ENCODE results near the gene JPT1. TPM values are rescaled to one million over a fixed set of nuclear protein-coding genes. Genes with fewer than 3 reads are reported as not detected.

The JPT1 gene
- polyA plus RNA-seq, 1 of the 3 experiments (the other 2 are of a cell fraction), result 490 TPM

DNA sequence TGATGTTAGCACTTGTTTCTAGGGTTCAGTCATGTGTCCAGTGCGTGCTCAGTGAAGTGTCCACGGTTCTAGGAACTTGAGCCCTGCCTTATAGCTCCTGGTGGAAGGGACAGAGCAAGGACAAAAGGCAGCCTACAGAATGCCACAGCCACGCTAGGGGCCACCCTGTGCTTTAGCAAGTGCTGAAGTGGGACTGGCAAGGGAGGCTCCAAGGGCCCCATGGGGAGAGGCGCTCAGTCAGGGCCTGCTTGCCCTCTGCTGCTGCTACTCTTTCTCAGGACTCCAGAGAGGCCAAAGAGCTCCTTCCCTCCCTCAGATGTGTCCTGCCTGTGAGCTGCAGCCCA lies 29.5 kb downstream of the JPT1 start:
- WGBS (ENCODE audit: low lambda C conversion rate), result 80% methylated on average over 3 of the region's 4 CpGs
- Histone ChIP-seq H3K36me3 (replicated peaks in 1 of 2; ENCODE audit: control insufficient read depth in 1 of 2, insufficient read depth in 2 of 2, low read length in 1 of 2) (peaks cover 5 to 14% of the 10 kb centered on the region in 2 experiments), H2AFZ (ENCODE audit: low read depth) (no peak overlapping the region)

More for the DNA sequence above, 29.5 kb downstream of the JPT1 start:
- Histone ChIP-seq H3K4me3 (ENCODE audit: low read depth in 2 of 2, low read length in 1 of 2) (no peak overlapping the region), H3K9me3 (no peaks in the 10 kb centered on the region), H4K20me1 (ENCODE audit: insufficient read depth) (peaks cover under 1% of the 10 kb centered on the region; the same call in 1 of the 2 replicates), H3K4me2 (no peak overlapping the region), H3K79me2 (ENCODE audit: insufficient read depth) (peaks cover 7% of the 10 kb centered on the region; the same call in 1 of the 2 replicates), H3K9me2 (no peaks in the 10 kb centered on the region), H3F3A (replicated peaks; ENCODE audit: insufficient read depth) (peaks cover 21% of the 10 kb centered on the region), H3K4me1 (ENCODE audit: control insufficient read depth in 1 of 2, insufficient read depth in 2 of 2, low read depth in 1 of 2, low read length in 1 of 2) (peaks cover 4 to 11% of the 10 kb centered on the region in 2 experiments; a peak in 1 of 4 replicates), H3K27ac (ENCODE audit: low read depth in 2 of 2, low read length in 1 of 2) (no peak overlapping the region), H3K9ac (no peak overlapping the region), H3K27me3 (ENCODE audit: insufficient read depth) (no peaks in the 10 kb centered on the region)
- no peak for DNase-seq
- TF ChIP-seq SMC3 (IDR thresholded peaks at IDR 0.05; ENCODE audit: low read depth, low read length), result no peak
- TF ChIP-seq GABPA (IDR thresholded peaks at IDR 0.05; ENCODE audit: low read depth), result no peak
- TF ChIP-seq FOXM1 (IDR thresholded peaks at IDR 0.05; ENCODE audit: low read depth), result no peak
- no peak for TF ChIP-seq GATA2 (CRISPR knock-in tag; IDR thresholded peaks at IDR 0.05)
- no peak for TF ChIP-seq CHD2 (IDR thresholded peaks at IDR 0.05; ENCODE audit: low read length, partially characterized antibody)
- no peak for TF ChIP-seq MEF2A (IDR thresholded peaks at IDR 0.05; ENCODE audit: borderline replicate concordance, low read depth)
- TF ChIP-seq, protein P1, sequence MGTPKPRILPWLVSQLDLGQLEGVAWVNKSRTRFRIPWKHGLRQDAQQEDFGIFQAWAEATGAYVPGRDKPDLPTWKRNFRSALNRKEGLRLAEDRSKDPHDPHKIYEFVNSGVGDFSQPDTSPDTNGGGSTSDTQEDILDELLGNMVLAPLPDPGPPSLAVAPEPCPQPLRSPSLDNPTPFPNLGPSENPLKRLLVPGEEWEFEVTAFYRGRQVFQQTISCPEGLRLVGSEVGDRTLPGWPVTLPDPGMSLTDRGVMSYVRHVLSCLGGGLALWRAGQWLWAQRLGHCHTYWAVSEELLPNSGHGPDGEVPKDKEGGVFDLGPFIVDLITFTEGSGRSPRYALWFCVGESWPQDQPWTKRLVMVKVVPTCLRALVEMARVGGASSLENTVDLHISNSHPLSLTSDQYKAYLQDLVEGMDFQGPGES (IDR thresholded peaks at IDR 0.05; ENCODE audit: low read depth, low read length), result no peak
- no peak for TF ChIP-seq TEAD4 (IDR thresholded peaks at IDR 0.05; ENCODE audit: borderline replicate concordance, insufficient read depth)
- no peak for TF ChIP-seq CTCF (IDR thresholded peaks at IDR 0.05)
- no peak for TF ChIP-seq RAD21 (IDR thresholded peaks at IDR 0.05; ENCODE audit: low read length)
- no peak for TF ChIP-seq USF1 (IDR thresholded peaks at IDR 0.05; ENCODE audit: borderline replicate concordance, low read depth)
- POLR2A ChIA-PET, result interaction anchor here (1.6 kb wide), 1 partner anchor 11 kb away, joined by 8 read pairs; no protein-coding TSS in a partner anchor
- CTCF ChIA-PET, result interaction anchor here (0.7 to 19.6 kb wide), 8 partner anchors 8 to 78 kb away, joined by 3 to 422 read pairs (median 5); partner anchors contain the start of gene ARMC7
